GM18951 (cell line): Measurements from ENCODE around the gene REEP6.

Source experiments
- POLR2A ChIP-seq: IDR thresholded peaks from 4 replicates; pipeline ENCODE4 v1.6.1; 2011; ENCODE audit warnings: mild to moderate bottlenecking; ENCODE audit not compliant: insufficient read length, insufficient read depth; ENCODE audit errors: extremely low read depth
- in situ Hi-C: fragments of 300-500 bp; cut with MboI; formaldehyde crosslinking; loops from one replicate; pipeline ENCODE4 v1.12.0; 2022; ENCODE audit warnings: low sequenced_read_pairs, mixed read lengths, inconsistent platforms; ENCODE audit not compliant: unreplicated experiment

The REEP6 gene

GRCh38 chr19:1491114-1491848, at the start of gene REEP6:
TSS of gene REEP6 (plus strand) at chr19:1491181. CDS start at chr19:1491270, 89 bp downstream.
- peak; percentile 32 for TF ChIP-seq POLR2A
- in situ Hi-C loops = no loop called here

DNA sequence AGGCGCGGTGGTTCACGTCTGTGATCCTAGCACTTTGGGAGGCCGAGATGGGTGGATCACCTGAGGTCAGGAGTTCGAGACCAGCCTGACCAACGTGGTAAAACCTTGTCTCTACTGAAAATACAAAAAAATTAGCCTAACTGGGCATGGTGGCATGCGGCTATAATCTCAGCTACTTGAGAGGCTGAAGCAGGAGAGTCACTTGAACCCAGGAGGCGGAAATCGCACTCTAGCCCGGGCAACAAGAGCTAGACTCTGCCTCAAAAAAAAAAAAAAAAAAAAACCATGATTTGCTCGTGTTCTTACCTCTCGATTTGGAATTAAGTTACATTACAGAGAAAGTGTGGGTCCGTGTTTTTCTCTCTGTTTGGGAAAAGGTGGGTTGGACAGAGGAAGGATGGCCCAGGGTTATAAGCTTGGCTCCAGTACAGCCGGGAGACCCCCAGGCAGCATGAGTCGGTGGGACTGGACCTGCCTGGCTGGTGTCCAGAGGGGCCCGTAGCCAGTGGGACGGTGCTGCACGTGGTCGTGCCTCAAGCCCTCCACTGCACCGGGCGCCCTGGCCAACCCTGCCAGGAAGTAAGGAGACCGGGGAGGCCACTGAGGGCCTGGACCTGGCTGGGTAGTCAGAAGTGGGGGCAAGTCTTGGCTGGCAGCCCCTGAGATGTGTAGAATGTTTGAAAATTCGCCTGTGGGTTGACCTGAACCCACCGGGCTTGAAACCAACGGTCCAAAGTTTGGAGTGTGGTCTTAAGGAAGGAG, 49.1 kb upstream of the REEP6 start:
- TF ChIP-seq POLR2A = no peak

DNA sequence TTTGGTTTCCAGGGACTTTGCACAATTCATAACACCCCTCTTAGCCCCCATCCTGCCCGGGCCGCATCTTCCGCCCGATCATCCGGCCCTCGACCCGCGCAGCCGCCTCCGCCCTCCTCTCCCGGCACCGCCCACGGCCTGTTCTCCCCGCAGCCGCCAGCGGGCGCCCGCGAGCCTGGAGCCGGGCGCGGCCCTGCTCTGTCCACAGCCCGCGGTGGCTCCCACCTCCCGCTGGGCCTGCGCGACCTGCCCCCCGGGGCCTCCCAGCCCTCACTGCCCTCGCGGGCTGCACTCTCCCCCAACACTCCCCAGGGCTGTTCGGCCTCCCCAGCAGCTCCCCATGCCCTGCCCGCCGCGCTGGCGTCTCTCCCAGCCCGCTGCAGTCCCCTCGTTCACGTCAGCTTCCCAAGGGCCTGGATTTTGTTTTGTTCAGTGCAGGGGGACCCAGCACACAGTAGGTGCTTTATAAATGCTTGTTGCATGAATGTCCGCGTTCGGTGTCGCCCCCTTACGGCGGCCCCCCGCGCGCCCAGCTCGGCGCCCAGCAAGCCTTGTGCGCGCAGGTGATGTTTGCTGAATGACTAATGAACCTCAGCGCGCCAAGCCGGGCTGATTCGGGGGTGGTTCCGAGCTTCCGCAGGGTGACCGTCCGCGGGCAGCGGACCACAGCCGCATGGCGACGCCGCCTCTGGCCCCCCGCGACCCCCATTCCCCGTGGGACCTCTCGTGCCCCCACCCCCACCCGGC, 45.6 kb upstream of the REEP6 start:
- no peak for TF ChIP-seq POLR2A
- in situ Hi-C loops = no loop called here

More for the DNA sequence above, 49.1 kb upstream of the REEP6 start:
- in situ Hi-C loops = no loop called here

- TF ChIP-seq POLR2A = no peak
- in situ Hi-C loops = no loop called here
Observed at GRCh38 chr19:1445932-1446712, 44.9 kb upstream of the REEP6 start.

DNA sequence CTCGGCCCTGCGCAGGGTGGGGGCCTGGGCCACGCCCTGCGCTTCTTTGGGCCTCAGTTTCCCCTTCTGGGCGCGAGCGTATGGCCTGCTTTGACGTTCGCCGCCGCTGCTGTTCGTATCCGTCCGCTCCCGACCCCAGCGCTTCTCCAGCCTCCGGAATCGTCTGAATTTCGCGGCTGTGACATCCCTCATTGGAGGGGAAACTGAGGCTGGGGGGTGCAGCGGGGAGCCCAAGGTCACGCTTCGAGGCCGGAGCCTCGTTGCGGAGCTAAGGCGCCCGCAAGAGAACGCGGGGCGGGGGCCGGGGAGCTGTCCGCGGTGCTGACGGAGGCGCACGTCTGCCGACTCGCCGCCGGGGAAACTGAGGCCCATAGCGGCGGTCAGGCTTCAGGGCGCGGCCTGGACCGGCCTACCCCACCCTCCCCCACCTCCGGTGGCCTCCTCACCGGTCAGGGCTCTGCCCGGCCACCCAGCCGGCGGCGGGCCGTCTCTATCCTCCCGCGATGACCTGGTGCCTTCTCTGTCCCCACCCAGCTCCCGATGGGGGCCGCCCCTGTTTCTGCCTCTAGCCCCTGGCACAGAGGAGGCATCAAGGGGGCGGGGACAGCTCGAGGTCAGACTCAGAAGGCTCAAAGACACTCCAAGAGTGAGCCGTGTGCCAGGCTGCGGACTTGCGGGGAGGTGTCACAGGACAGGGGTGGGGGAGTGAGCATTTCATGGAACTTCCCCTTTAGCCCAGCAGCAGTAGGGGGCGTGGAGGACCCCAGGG, 44.1 kb upstream of the REEP6 start:
- no peak for TF ChIP-seq POLR2A
- in situ Hi-C loops = no loop called here

DNA sequence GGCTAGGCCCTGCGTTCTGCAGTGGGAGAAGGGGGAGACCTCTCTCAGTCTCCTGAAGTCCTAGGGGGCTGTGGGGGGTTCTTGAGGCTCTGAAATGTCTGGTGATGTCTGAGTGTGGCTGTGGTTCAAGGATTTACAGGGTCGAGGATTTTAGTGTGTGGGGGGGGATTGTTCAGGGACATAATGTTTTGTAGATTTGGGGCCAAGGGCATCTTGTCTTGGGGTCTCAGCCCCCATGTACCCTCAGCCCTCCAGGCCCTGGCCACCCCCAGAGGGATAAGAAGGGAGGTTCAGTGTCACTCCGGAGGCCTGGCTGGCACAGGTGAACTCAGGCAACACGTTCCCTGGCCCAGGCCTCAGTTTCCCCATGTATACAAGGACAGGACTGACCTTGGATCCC, 43.5 kb upstream of the REEP6 start:
- in situ Hi-C loops = no loop called here
- no peak for TF ChIP-seq POLR2A

DNA sequence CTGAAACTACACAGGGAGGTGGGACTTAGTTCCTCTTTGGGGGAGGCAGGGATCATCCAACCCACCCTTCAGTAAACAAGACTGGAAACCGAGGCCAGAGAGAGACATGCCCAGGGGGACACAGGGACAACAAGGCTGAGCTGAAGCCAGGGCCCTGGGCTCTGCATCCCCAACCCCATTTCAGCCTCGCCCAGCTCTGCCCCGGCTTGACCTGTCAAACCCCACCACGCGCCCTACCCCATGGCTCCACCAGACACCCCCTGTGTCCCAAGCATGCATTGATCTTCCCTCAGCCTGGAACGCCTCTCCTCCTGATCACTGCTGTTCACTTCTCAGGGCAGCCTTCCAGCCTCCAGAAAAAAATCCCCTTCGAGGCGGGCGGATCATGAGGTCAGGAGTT, 43.0 kb upstream of the REEP6 start:
- in situ Hi-C loops = no loop called here
- TF ChIP-seq POLR2A = no peak

- in situ Hi-C loops = no loop called here
- no peak for TF ChIP-seq POLR2A
Observed at GRCh38 chr19:1449467-1450442, 41.2 kb upstream of the REEP6 start, which contains the start of gene APC2. TSS of gene APC2 (plus strand) at chr19:1450121. CDS start at chr19:1453002, 2,881 bp downstream.

DNA sequence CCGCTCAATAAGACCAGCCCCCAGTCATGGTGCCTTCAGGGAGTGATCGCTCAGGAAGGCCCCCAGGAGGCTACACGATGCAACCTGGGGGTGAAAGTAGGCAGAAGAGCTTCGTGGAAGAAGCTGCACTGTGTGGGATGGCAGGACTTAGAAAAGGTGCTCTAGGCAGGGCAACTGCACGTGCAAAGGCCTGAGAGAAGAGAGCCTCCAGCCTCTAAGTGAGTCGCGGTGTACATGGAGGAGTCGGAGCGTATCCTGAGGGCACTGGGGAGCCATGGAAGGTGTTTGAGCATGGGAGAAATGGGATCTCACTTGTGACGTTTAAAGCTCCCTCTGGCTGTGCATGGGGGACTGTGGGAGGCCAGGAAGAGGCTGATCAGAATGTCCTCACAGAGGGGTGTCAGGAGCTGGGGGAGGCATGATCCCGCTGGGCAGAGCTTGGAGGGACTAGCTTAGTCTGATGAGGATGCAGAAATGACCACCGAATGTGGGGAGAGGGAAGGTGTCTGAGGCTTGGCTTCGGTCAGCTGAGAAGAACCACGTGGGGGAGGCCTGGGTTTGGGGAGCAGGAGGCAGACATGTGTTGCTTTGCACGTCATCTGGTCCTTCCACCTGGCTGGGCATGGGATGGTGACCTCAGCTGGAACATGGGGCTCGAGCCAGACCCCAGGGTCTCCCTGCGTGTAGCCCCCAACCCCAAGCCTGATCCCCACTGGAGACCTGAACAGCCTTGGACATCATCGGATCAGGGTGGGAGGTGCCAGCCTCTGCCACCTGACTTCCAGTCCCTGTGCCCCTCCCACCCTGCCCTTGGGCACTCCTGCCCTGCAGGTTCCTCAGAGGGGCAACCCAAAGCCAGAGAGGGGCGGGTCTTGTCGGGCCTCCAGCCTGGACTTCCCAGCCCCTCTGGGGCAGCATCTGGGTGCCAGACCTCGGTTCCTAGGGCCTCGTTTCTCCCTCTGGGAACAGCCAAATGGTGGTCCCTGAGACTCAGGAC, 39.9 kb upstream of the REEP6 start:
- in situ Hi-C loops = no loop called here
- no peak for TF ChIP-seq POLR2A
